IMR-90 (cell line): ENCODE results near the gene ANKRD11. TPM values are rescaled to one million over a fixed set of nuclear protein-coding genes. Genes with fewer than 3 reads are reported as not detected.

ENCODE experiments used
- ATAC-seq: fragments of 200-7000 bp; cut with Tn5 transposase; 2 replicates; pipeline ENCODE4 v1.9.1; 2020; ENCODE audit warnings: low read depth, mild to moderate bottlenecking, moderate library complexity
- BruUV-seq: library from RNA; stranded (reverse); fragments of 400-500 nt; replicated peaks from 2 replicates; lab custom pipeline; 2021; lab: Mats Ljungman, UMichigan
- CTCF ChIA-PET: fragments of 300-600 bp; formaldehyde crosslinking; extraction: SDS; loops from one replicate; lab custom pipeline; 2021; ENCODE audit warnings: antibody characterized with exemption; lab: Yijun Ruan, JAX
- POLR2A ChIA-PET: fragments of 300-600 bp; sonication (Branson Sonifier 250); formaldehyde crosslinking; loops from one replicate; lab custom pipeline; 2022; ENCODE audit warnings: antibody characterized with exemption; ENCODE audit not compliant: unreplicated experiment; lab: Charles Lee
- DNase-seq: peaks from one replicate; pipeline ENCODE4 v3.0.0; 2013
- H2AFZ ChIP-seq: replicated peaks from 2 replicates; pipeline ENCODE3; 2013; ENCODE audit warnings: low read length, mild to moderate bottlenecking; ENCODE audit not compliant: poor library complexity
- H2AK5ac ChIP-seq: 2 replicates; pipeline ENCODE4 v1.6.1; 2013; ENCODE audit warnings: low read depth, low read length, inconsistent platforms
- H2AK9ac ChIP-seq: replicated peaks from 2 replicates; pipeline ENCODE3; 2013; ENCODE audit warnings: mild to moderate bottlenecking, low read depth, low read length, moderate library complexity; ENCODE audit not compliant: poor library complexity
- H2BK120ac ChIP-seq: 2 replicates; pipeline ENCODE4 v1.6.1; 2013; ENCODE audit warnings: low read depth, low read length, inconsistent platforms
- H2BK15ac ChIP-seq: 3 replicates; pipeline ENCODE4 v1.6.1; 2013; ENCODE audit warnings: low read depth, low read length, inconsistent platforms
- H2BK20ac ChIP-seq: 2 replicates; pipeline ENCODE4 v1.6.1; 2013; ENCODE audit warnings: low read depth, mild to moderate bottlenecking, inconsistent platforms, low read length, moderate library complexity
- H2BK5ac ChIP-seq: 2 replicates; pipeline ENCODE4 v1.6.1; 2013; ENCODE audit warnings: mild to moderate bottlenecking, low read depth, low read length, inconsistent platforms; ENCODE audit not compliant: poor library complexity, severe bottlenecking
- H3K14ac ChIP-seq: replicated peaks from 2 replicates; pipeline ENCODE4 v1.6.1; 2013; ENCODE audit warnings: low read depth, low read length, inconsistent platforms
- H3K18ac ChIP-seq: 2 replicates; pipeline ENCODE4 v1.6.1; 2013; ENCODE audit warnings: low read depth, low read length, control low read depth
- H3K23ac ChIP-seq: 2 replicates; pipeline ENCODE4 v1.6.1; 2013; ENCODE audit warnings: low read depth, low read length, inconsistent platforms
- H3K27ac ChIP-seq: 2 replicates; pipeline ENCODE4 v1.5.1; 2013; ENCODE audit warnings: mild to moderate bottlenecking, control low read depth, low read length; ENCODE audit not compliant: insufficient read depth
- H3K27me3 ChIP-seq: 2 replicates; pipeline ENCODE4 v1.6.1; 2013; ENCODE audit warnings: low read length; ENCODE audit not compliant: control insufficient read depth, insufficient read depth
- H3K36me3 ChIP-seq: 2 replicates; pipeline ENCODE4 v1.6.1; 2013; ENCODE audit warnings: low read length, mixed read lengths; ENCODE audit not compliant: control insufficient read depth, insufficient read depth
- H3K4ac ChIP-seq: 2 replicates; pipeline ENCODE4 v1.6.1; 2013; ENCODE audit warnings: low read depth, low read length, inconsistent platforms
- H3K4me1 ChIP-seq: 2 replicates; pipeline ENCODE4 v1.6.1; 2013; ENCODE audit warnings: low read length, mixed read lengths; ENCODE audit not compliant: control insufficient read depth, insufficient read depth
- H3K4me2 ChIP-seq: 2 replicates; pipeline ENCODE4 v1.6.1; 2013; ENCODE audit warnings: low read depth, mild to moderate bottlenecking, control low read depth, low read length, moderate library complexity
- H3K4me3 ChIP-seq: 2 replicates; pipeline ENCODE4 v1.5.1; 2013; ENCODE audit warnings: low read depth, mild to moderate bottlenecking, control low read depth, low read length, moderate library complexity; ENCODE audit not compliant: insufficient read depth
- H3K56ac ChIP-seq: 2 replicates; pipeline ENCODE4 v1.6.1; 2013; ENCODE audit warnings: low read length, inconsistent platforms; ENCODE audit not compliant: insufficient read depth; ENCODE audit errors: extremely low read depth
- H3K79me1 ChIP-seq, 2 experiments: 2 replicates each; pipeline ENCODE4 v1.6.1; 2013; ENCODE audit warnings: low read length in 2 of 2, inconsistent platforms in 1 of 2, low read depth in 1 of 2
- H3K9ac ChIP-seq: 2 replicates; pipeline ENCODE4 v1.6.1; 2013; ENCODE audit warnings: low read depth, low read length, control low read depth
- H3K9me1 ChIP-seq: 2 replicates; pipeline ENCODE4 v1.6.1; 2013; ENCODE audit warnings: low read length, inconsistent platforms; ENCODE audit not compliant: insufficient read depth
- H3K9me3 ChIP-seq: 2 replicates; pipeline ENCODE4 v1.6.1; 2013; ENCODE audit warnings: low read length; ENCODE audit not compliant: control insufficient read depth, insufficient read depth
- H4K20me1 ChIP-seq: 2 replicates; pipeline ENCODE4 v1.6.1; 2013; ENCODE audit warnings: low read length, inconsistent platforms; ENCODE audit not compliant: insufficient read depth
- H4K5ac ChIP-seq: 2 replicates; pipeline ENCODE4 v1.6.1; 2013; ENCODE audit warnings: mild to moderate bottlenecking, low read depth, low read length, control low read depth
- H4K8ac ChIP-seq, 2 experiments: 2 replicates each; pipeline ENCODE4 v1.6.1; 2013; ENCODE audit warnings: low read depth in 2 of 2, low read length in 2 of 2, control low read depth in 1 of 2, inconsistent platforms in 1 of 2
- H4K91ac ChIP-seq: 2 replicates; pipeline ENCODE4 v1.6.1; 2013; ENCODE audit warnings: low read depth, low read length, inconsistent platforms; ENCODE audit not compliant: insufficient read depth
- BHLHE40 ChIP-seq: fragments of 150-350 bp; IDR thresholded peaks from 2 replicates; pipeline ENCODE4 v1.6.1; 2016; ENCODE audit warnings: mild to moderate bottlenecking, low read depth, low read length
- CEBPB ChIP-seq: IDR thresholded peaks from 2 replicates; pipeline ENCODE4 v1.6.1; 2012; ENCODE audit warnings: low read depth, low read length, improper control_type of control experiment
- CHD1 ChIP-seq: IDR thresholded peaks from 2 replicates; pipeline ENCODE4 v1.6.1; 2012; ENCODE audit warnings: low read depth, low read length, improper control_type of control experiment
- ELK1 ChIP-seq: fragments of 150-350 bp; IDR thresholded peaks from 2 replicates; pipeline ENCODE4 v1.6.1; 2016; ENCODE audit warnings: low read depth, mild to moderate bottlenecking, low read length, moderate library complexity, borderline replicate concordance
- FOS ChIP-seq: fragments of 150-350 bp; IDR thresholded peaks from 2 replicates; pipeline ENCODE4 v1.6.1; 2016; ENCODE audit warnings: low read depth, low read length
- MAFK ChIP-seq: IDR thresholded peaks from 2 replicates; pipeline ENCODE4 v1.6.1; 2012; ENCODE audit warnings: low read depth, low read length, improper control_type of control experiment
- MAZ ChIP-seq: IDR thresholded peaks from 2 replicates; pipeline ENCODE4 v1.6.1; 2012; ENCODE audit warnings: low read depth, mild to moderate bottlenecking, low read length, improper control_type of control experiment, moderate library complexity, borderline replicate concordance
- MXI1 ChIP-seq: IDR thresholded peaks from 2 replicates; pipeline ENCODE4 v1.6.1; 2012; ENCODE audit warnings: low read depth, mild to moderate bottlenecking, low read length, moderate library complexity, borderline replicate concordance
- NFE2L2 ChIP-seq: fragments of 150-350 bp; IDR thresholded peaks from 2 replicates; pipeline ENCODE4 v1.6.1; 2016; ENCODE audit warnings: low read depth, mild to moderate bottlenecking, low read length
- POLR2A ChIP-seq: IDR thresholded peaks from 2 replicates; pipeline ENCODE4 v1.6.1; 2012; ENCODE audit warnings: mild to moderate bottlenecking, low read depth, low read length
- RAD21 ChIP-seq: IDR thresholded peaks from 2 replicates; pipeline ENCODE4 v1.6.1; 2012; ENCODE audit warnings: low read length, improper control_type of control experiment
- RCOR1 ChIP-seq: IDR thresholded peaks from 2 replicates; pipeline ENCODE4 v1.6.1; 2012; ENCODE audit warnings: mild to moderate bottlenecking, low read length, improper control_type of control experiment; ENCODE audit not compliant: insufficient replicate concordance
- RFX5 ChIP-seq: IDR thresholded peaks from 2 replicates; pipeline ENCODE4 v1.8.0; 2012; ENCODE audit warnings: low read depth, mild to moderate bottlenecking, low read length, moderate library complexity
- SMC3 ChIP-seq: fragments of 150-350 bp; IDR thresholded peaks from 2 replicates; pipeline ENCODE4 v1.6.1; 2016; ENCODE audit warnings: low read depth, mild to moderate bottlenecking, antibody characterized with exemption, low read length, moderate library complexity
- WGBS, 2 experiments: methylation state at CpG; one replicate each; pipeline versions ENCODE4 v1.1.5 to v1.1.7; 2013; ENCODE audit warnings: missing lambda C conversion rate in 2 of 2; ENCODE audit not compliant: insufficient read length in 1 of 2; ENCODE audit errors: extremely low coverage in 2 of 2; 5-methylcytosine and 5-hydroxymethylcytosine counted together
- dilution Hi-C: fragments of 300-500 bp; cut with HindIII; formaldehyde crosslinking; loops from one replicate; pipeline ENCODE4 v1.14.3; 2018; ENCODE audit warnings: low sequenced_read_pairs; ENCODE audit not compliant: unreplicated experiment
- in situ Hi-C: fragments of 300-500 bp; cut with MboI; formaldehyde crosslinking; loops from 3 replicates; pipeline ENCODE4 v1.14.3; 2019; ENCODE audit warnings: low sequenced_read_pairs, inconsistent platforms, mixed read lengths
- intact Hi-C: fragments of 100-400 bp; cut with micrococcal nuclease; formaldehyde crosslinking; loops from 2 replicates; pipeline ENCODE4 v1.10.0; 2022
- polyA plus RNA-seq, 3 experiments: library from polyadenylated mRNA; depleted of rRNA; stranded (reverse); fragments of >200 nt; gene quantifications; 2 replicates each; pipeline ENCODE4 v1.2.3, GENCODE V29; 2012; ENCODE audit warnings: low replicate concordance in 1 of 3
- total RNA-seq: library from RNA; depleted of rRNA; stranded (reverse); fragments of >200 nt; gene quantifications from 2 replicates; pipeline ENCODE4 v1.2.3, GENCODE V29; 2012
- TF ChIP-seq, protein P1 (sequence below): fragments of 150-350 bp; IDR thresholded peaks from 2 replicates; pipeline ENCODE4 v1.6.1; 2017; ENCODE audit warnings: mild to moderate bottlenecking, antibody characterized with exemption, low read length, low read depth
- TF ChIP-seq, protein P2 (sequence below): conservative IDR thresholded peaks from 2 replicates; pipeline ENCODE4 v1.5.1; 2012; ENCODE audit warnings: mild to moderate bottlenecking, low read depth, low read length, improper control_type of control experiment

ANKRD11 gene
- total and polyA plus RNA-seq, 2 of the 4 experiments (the other 2 are of a cell fraction) = 46.8 to 71.9 TPM

DNA sequence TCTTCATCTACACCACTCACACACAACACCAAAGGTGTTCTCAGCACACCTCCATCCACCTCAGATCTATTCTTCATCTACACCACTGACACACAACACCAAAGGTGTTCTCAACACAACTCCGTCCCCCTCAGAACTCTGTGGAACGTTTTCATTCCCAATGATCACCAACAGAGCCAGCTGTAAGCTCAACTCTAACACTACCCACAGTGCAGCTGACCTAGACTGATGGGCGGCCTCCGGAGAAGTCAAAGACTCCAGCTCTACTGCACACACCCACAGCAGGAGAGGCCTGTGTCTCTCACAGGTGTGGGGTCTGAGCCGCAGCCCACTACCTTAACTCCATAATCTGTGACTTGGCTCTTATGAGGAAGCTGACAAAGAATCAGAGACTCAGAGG, 50.7 kb downstream of the ANKRD11 start:
- Histone ChIP-seq H3K4me2 (no peak overlapping the region), H4K91ac (no peak overlapping the region), H2BK20ac (no peak overlapping the region), H2BK5ac (no peak overlapping the region), H3K14ac (no peak overlapping the region), H3K23ac (no peak overlapping the region), H4K20me1 (peaks cover 100% of the 10 kb centered on the region), H3K18ac (no peak overlapping the region), H3K4me3 (no peak overlapping the region), H2AFZ (no peak overlapping the region), H3K9me1 (peaks cover 65% of the 10 kb centered on the region), H3K79me1 (peaks cover 5 to 89% of the 10 kb centered on the region in 2 experiments; a peak in 3 of 4 replicates), H4K8ac (no peak overlapping the region), H3K27ac (no peak overlapping the region), H2AK9ac (no peak overlapping the region), H3K56ac (no peak overlapping the region), H3K27me3 (no peaks in the 10 kb centered on the region), H2BK120ac (no peak overlapping the region), H3K9ac (no peak overlapping the region), H3K4me1 (peaks cover 33% of the 10 kb centered on the region), H2AK5ac (no peak overlapping the region), H2BK15ac (no peak overlapping the region), H3K4ac (no peak overlapping the region), H3K36me3 (peaks cover 5% of the 10 kb centered on the region; the same call in 1 of the 2 replicates), H4K5ac (no peak overlapping the region), H3K9me3 (no peaks in the 10 kb centered on the region)
- BruUV-seq = no TSS peak
- DNase-seq = no peak
- ChIA-PET CTCF (no interaction called here), POLR2A (no interaction called here)
- in situ Hi-C loops = no loop called here
- intact Hi-C loops = no loop called here
- TF ChIP-seq MAZ = no peak
- no peak for TF ChIP-seq BHLHE40
- no peak for TF ChIP-seq MXI1
- TF ChIP-seq POLR2A = no peak
- TF ChIP-seq RFX5 = no peak
- no peak for TF ChIP-seq CHD1
- TF ChIP-seq, protein P1, sequence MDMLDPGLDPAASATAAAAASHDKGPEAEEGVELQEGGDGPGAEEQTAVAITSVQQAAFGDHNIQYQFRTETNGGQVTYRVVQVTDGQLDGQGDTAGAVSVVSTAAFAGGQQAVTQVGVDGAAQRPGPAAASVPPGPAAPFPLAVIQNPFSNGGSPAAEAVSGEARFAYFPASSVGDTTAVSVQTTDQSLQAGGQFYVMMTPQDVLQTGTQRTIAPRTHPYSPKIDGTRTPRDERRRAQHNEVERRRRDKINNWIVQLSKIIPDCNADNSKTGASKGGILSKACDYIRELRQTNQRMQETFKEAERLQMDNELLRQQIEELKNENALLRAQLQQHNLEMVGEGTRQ = no peak
- TF ChIP-seq ELK1 = no peak
- TF ChIP-seq, protein P2, sequence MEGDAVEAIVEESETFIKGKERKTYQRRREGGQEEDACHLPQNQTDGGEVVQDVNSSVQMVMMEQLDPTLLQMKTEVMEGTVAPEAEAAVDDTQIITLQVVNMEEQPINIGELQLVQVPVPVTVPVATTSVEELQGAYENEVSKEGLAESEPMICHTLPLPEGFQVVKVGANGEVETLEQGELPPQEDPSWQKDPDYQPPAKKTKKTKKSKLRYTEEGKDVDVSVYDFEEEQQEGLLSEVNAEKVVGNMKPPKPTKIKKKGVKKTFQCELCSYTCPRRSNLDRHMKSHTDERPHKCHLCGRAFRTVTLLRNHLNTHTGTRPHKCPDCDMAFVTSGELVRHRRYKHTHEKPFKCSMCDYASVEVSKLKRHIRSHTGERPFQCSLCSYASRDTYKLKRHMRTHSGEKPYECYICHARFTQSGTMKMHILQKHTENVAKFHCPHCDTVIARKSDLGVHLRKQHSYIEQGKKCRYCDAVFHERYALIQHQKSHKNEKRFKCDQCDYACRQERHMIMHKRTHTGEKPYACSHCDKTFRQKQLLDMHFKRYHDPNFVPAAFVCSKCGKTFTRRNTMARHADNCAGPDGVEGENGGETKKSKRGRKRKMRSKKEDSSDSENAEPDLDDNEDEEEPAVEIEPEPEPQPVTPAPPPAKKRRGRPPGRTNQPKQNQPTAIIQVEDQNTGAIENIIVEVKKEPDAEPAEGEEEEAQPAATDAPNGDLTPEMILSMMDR = no peak
- no peak for TF ChIP-seq FOS
- no peak for TF ChIP-seq CEBPB
- TF ChIP-seq RAD21 = no peak
- TF ChIP-seq NFE2L2 = no peak
- TF ChIP-seq MAFK = no peak
- no peak for TF ChIP-seq SMC3
- TF ChIP-seq RCOR1 = no peak
- WGBS, 2 experiments = no CpG with 5 or more reads among the region's 5 CpGs
- dilution Hi-C loops = no loop called here
- no peak for ATAC-seq
